GM21737 (cell line): Measurements from ENCODE around the gene DNAH11.
A peak's percentile ranks its signal among the peaks of the same experiment; 100 is the strongest.
"Not testable (repeated sequence)": the region's sequence is repeated elsewhere in the genome, so short reads cannot be mapped to it uniquely, and the experiment has no call there.

Experiments used
- ATAC-seq: cut with Tn5 transposase; IDR thresholded peaks from one replicate; pipeline ENCODE4 v1.9.1; 2021; ENCODE audit warnings: mild to moderate bottlenecking, moderate library complexity; ENCODE audit not compliant: unreplicated experiment

The DNAH11 gene

GRCh38 chr7:21766218-21766617, 223.4 kb downstream of the DNAH11 start:
- ATAC-seq, result no peak

DNA sequence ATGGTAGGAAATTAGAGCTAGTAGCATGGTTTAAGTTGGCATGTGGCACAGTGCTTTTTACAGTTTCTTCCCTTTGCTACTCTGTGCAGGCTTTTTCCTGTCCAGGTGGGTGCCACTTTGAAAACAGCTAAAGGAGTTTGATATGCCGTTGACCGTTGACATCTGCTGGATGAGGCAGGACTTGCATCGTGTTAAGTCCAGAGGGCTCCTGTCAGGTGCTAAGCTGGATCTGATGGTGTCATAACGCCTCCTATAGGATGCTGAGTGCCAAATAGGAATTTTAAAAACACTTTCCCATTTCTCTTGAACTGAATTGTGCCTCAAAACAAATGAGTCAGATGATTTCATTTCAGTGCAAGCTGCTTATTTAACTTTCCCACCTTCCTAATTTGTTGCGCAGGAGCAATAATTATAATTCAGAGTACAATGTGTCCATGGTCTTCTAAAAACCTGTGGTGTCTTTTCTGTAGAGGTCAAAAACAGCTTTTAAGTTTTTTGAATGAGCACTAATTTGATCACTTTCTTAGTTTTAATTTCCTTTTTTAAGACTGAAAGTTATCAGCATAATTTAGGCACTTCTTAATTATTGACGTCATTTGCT, 224.6 kb downstream of the DNAH11 start:
- ATAC-seq, result peak; percentile 90

DNA sequence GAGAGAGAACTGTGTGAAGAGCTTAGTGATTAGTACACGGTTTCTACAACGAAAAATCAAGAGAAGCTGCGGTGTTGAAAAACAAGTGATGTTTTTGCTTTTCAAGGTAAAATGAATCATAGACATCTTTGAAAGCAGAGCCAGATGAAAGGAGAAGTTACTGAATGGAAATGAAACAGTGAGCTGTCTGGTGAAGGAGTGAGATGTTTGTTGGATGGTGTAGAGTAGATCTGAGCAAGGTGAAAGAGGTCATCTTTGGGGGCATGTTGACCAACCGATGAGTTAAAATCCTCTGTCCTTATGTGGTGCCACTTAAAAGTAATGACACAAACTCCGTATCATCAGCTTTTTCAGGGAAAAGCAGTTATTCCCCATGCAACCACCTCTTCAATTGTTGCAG, 225.4 kb downstream of the DNAH11 start:
- ATAC-seq, result no peak

- no peak for ATAC-seq
Observed at GRCh38 chr7:21771266-21771665, 228.4 kb downstream of the DNAH11 start.

DNA sequence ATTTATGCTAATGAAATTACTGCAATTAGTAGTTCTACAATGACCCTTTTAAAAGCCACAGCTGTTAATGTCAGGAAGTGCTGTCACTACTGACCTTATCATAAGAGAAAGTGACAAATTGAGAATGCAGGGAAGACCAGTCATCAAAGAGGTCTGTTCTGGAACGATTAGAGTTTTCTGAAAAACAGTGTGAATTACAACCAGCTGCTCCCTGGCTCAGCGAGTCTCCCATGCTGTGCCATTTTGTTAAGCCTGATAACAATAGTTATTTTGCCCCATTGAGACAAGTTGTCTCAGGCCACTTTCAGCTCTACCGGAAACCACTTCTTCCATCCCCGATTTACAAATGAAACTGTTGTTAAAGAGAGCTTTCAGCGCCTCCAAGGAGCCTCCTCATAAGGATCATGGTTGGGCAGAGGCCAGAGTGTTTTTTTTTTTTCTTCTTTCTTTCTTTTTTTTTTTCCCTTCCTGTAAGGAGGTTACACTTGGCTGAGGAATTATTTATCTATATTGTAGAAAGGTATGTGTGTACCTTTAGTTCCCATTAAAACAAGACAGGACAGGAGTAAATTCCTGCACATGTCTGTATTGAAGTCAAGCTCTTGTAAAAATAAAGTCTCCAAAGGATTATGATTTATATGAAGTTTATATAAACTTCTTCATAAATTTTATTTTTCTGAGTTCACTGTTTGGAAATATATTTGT, 229.2 kb downstream of the DNAH11 start:
- no peak for ATAC-seq

- ATAC-seq, result no peak
Observed at GRCh38 chr7:21773326-21773725, 230.5 kb downstream of the DNAH11 start.

DNA sequence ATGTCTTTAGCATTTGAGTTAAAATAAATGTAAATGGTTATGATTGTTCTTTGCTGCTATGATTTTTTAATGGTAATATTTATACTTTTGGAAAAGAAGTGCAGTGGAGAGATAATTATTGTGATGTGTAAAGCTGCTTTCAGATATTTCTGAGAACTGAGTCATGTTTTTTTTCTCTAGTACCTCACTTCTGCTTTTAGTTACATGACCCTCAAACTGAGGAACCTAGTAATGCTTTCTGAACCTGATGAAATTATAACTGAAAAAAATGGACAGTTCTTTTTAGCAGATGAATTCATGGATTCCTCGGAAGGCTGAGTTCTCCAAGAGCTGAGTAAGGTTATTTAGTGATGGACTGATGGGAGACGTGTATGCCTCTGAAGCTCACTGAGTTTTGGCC, 235.1 kb downstream of the DNAH11 start:
- no peak for ATAC-seq

DNA sequence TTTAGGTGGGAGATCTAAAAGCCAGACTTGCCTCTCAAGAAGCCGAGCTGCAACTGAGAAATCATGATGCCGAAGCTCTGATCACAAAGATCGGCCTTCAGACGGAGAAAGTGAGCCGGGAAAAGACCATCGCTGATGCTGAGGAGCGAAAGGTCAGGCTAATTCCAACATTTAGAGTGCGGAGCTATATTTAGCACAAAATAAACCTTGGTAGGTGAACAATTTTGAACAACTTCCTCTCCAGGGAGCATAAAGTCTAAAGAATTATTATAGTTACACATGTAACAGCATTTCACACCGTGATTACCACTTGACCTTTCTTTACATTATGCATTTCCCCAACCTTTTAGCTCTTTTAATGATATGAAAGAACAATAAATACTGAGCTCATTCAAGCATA, 236.1 kb downstream of the DNAH11 start:
- ATAC-seq, result no peak

DNA sequence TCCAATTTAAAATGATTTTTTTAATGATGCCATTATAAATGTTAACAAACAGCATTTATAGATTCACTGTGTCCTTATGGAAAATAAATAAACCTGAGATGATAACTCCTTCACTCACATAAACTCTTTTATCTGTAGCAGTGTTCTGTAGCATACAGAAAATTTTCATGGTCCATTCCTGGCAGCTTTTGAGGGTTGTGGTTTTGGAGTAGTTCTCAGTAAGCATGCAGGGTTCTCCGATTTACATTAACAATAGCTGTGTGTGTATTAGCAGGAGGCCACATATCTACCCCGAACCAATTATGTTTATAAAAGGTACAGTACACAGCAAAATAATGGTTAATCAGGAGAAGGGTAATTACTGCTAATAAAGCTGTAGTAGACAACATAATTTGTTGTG, 240.2 kb downstream of the DNAH11 start:
- ATAC-seq, result no peak

DNA sequence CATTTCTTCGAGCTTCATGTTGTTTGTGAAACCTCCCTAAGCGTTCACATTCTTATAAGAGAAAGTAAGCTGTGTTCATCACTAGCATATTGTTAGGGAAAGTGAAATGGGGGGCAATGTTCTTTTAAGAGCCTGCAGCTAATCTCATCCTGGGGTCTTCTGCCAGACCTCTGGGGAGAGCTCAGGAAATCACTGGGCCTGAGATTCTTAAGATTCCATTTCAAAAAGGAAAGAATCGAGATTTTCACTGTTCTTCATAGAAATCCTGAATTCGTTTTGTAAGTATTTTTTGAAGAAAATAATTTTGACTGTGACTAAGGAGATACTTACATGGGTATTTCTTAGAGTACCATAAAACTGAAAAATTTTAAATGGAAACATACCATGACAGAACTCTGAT, 242.2 kb downstream of the DNAH11 start:
- ATAC-seq, result no peak

- ATAC-seq, result no peak
Observed at GRCh38 chr7:21805791-21806190, 263.0 kb downstream of the DNAH11 start.

- ATAC-seq, result no peak
Observed at GRCh38 chr7:21806388-21806787, 263.5 kb downstream of the DNAH11 start.

DNA sequence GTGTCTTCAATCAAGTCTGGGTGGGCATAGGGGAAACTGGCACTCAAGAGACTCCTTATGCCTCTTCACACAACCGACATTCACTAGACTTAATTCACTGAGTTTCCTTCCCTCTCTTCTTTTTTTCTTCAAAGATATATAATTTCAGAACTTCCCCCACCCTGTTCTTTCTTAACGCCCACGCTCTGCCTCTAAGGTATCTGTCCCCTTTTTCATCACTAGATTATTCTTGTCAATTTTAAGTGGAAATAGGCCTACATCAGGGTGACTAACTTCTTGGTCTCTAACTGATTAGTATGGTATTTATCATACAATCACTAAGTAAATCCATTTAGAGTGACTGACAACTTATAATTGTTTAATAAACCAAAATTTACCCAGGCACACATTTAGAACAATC, 276.2 kb downstream of the DNAH11 start:
- no peak for ATAC-seq

DNA sequence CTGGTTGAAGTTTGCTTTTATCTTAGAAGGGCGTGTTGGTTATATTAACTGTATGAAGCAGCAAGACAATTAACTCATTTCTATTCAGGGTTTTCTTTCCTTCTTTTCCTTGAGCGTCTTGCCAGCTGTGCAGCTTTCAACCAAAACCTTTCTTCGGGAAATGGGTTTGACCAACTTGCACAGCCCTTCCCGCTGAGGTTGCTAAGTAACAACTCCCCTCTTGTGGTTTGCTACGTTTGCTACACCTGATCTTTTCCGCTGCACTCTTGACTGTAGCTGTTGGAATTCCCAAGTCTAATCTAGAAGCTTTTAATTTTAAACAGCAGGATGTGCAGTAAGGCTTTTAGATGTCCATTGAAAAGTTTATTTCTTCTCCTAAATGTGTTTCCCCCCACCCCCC, 286.0 kb downstream of the DNAH11 start:
- no peak for ATAC-seq

DNA sequence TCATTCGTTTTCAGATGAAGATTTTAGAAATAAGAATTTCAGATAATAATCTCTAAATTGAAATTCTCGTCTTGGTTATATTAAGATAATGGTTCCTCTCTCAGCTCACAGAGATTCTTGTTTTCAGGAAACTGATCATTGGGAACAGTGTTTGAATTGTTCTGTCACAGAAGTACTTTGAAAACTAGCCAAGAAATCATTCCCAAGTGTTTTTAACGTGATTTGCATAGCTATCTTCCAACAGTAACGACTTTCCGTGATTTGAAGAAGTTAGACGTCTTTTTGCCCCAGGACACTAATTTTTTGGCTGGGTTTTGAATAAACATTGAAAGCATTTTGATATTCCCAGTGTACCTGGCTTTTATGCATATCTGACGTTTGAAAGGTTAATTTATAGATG, 286.9 kb downstream of the DNAH11 start:
- ATAC-seq, result no peak

DNA sequence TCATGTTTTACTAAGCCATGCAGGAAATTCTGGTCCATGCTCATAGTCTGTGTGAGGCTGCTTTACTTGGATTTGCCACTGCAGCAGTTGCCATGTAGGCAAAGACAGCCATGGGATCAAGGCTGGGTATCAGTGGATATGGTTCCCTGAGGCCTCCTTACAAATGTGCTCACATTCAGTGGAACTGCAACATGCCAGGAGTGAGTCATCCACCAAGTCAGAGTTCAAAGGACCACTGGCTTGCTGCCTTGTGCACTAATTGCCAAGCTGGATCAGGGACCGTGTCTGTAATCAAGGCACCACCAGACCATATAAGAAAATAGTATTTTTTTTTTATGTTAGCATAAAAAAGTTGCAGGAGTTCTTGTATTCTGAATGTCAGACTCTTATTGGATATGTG, 301.9 kb downstream of the DNAH11 start:
- ATAC-seq, result no peak

DNA sequence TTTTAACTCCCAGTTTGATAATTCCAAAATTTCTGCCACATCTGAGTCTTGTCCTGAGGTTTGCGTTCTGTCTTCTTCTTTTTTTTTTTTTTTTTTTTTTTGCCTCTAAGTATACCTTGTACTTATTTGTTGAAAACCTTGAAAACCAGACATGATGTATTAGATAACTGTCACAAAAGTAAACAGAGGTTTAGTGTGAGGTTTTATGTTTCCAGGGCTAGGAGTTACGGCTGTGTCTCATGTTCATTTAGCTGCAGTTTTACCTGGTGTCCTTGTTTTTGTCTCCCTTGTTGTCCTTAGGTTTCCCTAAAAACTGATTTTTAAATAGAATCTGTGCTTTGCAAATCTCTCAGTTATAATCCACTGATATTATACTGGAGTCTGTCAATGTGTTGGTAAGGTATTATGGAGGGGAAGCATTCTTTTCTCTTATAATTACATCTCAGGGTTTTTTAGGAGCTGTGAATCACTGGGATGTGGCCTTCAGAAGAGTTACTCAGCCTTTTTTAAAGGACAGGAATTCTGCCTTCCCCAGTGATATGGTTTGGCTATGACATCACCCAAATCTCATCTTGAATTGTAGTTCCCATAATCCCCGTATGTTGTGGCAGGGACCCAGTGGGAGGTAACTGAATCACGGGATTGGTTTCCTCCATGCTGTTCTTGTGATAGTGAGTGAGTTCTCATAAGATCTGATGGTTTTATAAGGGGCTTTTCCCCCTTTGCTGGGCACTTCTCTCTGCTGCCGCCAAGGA, 307.9 kb downstream of the DNAH11 start:
- ATAC-seq, result no peak

DNA sequence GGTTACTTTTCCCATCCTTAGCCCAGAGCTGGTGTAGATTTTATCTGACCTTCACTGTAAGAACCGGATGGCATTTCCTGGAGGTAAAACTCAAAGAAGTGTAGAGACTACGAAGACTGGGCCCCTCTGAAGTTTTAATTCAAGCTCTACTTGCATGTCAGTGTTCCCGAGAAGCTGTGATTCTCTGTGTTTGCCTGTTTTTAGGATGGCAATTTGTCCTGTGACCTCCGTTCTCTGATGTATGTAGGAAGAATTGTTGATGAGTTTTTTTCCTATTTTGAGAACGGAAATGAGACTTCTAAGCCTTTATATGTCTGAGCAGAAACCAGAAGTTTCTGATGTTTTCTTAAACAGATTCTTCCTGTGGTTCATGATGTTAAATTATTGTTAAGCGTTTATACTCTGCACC, 308.7 kb downstream of the DNAH11 start:
- ATAC-seq, result no peak

DNA sequence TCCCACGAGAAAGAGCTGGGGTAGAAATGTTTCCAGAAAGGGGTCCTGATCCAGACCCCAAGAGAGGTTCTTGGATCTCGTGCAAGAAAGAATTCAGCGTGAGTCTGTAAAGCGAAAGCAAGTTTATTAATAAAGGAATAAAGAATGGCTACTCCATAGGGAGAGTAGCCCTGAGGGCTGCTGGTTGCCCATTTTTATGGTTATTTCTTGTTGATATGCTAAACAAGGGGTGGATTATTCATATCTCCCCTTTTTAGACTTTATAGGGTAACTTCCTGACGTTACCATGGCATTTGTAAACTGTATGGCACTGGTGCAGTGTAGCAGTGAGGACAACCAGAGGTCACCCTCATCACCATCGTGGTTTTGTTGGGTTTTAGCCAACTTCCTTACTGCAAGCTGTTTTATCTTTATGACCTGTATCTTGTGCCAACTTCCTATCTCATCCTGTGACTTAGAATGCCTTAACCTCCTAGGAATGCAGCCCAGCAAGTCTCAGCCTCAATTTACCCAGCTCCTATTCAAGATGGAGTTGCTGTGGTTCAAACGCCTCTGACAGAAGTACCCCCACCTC, 322.9 kb downstream of the DNAH11 start:
- ATAC-seq, result not testable (repeated sequence)

- ATAC-seq, result no peak
Observed at GRCh38 chr7:21866731-21867130, 323.9 kb downstream of the DNAH11 start.

- ATAC-seq, result no peak
Observed at GRCh38 chr7:21867226-21867625, 324.4 kb downstream of the DNAH11 start.
